Karpas-422 (cell line): ENCODE results near the gene ZNF143. TPM values are rescaled to one million over a fixed set of nuclear protein-coding genes. Genes with fewer than 3 reads are reported as not detected.
"Not testable (repeated sequence)": the region's sequence is repeated elsewhere in the genome, so short reads cannot be mapped to it uniquely, and the experiment has no call there.

Source experiments
- DNase-seq: peaks from one replicate; pipeline ENCODE4 v3.0.0-alpha.2; 2015
- H2AFZ ChIP-seq: fragments of 200-600 bp; sonication (generic); 2 replicates; pipeline ENCODE4 v1.6.1; 2014; ENCODE audit warnings: antibody characterized with exemption, low read length, mixed read lengths
- H3K27ac ChIP-seq: fragments of 200-600 bp; sonication (generic); 2 replicates; pipeline ENCODE4 v1.5.1; 2014; ENCODE audit warnings: mild to moderate bottlenecking, low read length, moderate library complexity
- H3K27me3 ChIP-seq: fragments of 200-600 bp; sonication (generic); 2 replicates; pipeline ENCODE4 v1.6.1; 2014; ENCODE audit warnings: low read length, mixed read lengths
- H3K36me3 ChIP-seq: fragments of 200-600 bp; sonication (generic); 2 replicates; pipeline ENCODE4 v1.6.1; 2014; ENCODE audit warnings: low read length, mixed read lengths; ENCODE audit not compliant: insufficient read depth
- H3K4me1 ChIP-seq: fragments of 200-600 bp; sonication (generic); 2 replicates; pipeline ENCODE4 v1.6.1; 2014; ENCODE audit warnings: mild to moderate bottlenecking, low read length, mixed read lengths
- H3K4me2 ChIP-seq: fragments of 200-600 bp; sonication (generic); 2 replicates; pipeline ENCODE4 v1.6.1; 2014; ENCODE audit warnings: low read length, low read depth, mild to moderate bottlenecking; ENCODE audit not compliant: poor library complexity, severe bottlenecking
- H3K4me3 ChIP-seq: fragments of 200-600 bp; sonication (generic); 2 replicates; pipeline ENCODE4 v1.5.1; 2014; ENCODE audit warnings: mild to moderate bottlenecking, antibody characterized with exemption, low read length, mixed read lengths
- H3K79me2 ChIP-seq: fragments of 200-600 bp; sonication (generic); 2 replicates; pipeline ENCODE4 v1.6.1; 2014; ENCODE audit warnings: mild to moderate bottlenecking, low read length, mixed read lengths
- H3K9ac ChIP-seq: fragments of 200-600 bp; sonication (generic); 2 replicates; pipeline ENCODE4 v1.6.0; 2014; ENCODE audit warnings: low read length
- H3K9me2 ChIP-seq: fragments of 200-600 bp; sonication (generic), shearing (Covaris generic); replicated peaks from 2 replicates; pipeline ENCODE4 v1.6.0; 2014; ENCODE audit warnings: mild to moderate bottlenecking, low read length, moderate library complexity; ENCODE audit not compliant: insufficient read depth
- H3K9me3 ChIP-seq: fragments of 300-700, 200-600 bp; sonication (generic); 2 replicates; pipeline ENCODE4 v1.6.1; 2014; ENCODE audit warnings: low read length, mixed read lengths
- H4K20me1 ChIP-seq: fragments of 200-600 bp; sonication (generic); 2 replicates; pipeline ENCODE4 v1.6.1; 2014; ENCODE audit warnings: mild to moderate bottlenecking, antibody characterized with exemption, low read length, low read depth; ENCODE audit not compliant: insufficient read depth
- total RNA-seq: library from RNA; depleted of rRNA; stranded (reverse); fragments of >200 nt; shearing (Covaris generic); gene quantifications from 2 replicates; pipeline ENCODE4 v1.2.3, GENCODE V29; 2014; ENCODE audit warnings: low replicate concordance; rRNA removed

Gene ZNF143
- 36.7 and 41.8 TPM in 2 replicates for total RNA-seq

DNA sequence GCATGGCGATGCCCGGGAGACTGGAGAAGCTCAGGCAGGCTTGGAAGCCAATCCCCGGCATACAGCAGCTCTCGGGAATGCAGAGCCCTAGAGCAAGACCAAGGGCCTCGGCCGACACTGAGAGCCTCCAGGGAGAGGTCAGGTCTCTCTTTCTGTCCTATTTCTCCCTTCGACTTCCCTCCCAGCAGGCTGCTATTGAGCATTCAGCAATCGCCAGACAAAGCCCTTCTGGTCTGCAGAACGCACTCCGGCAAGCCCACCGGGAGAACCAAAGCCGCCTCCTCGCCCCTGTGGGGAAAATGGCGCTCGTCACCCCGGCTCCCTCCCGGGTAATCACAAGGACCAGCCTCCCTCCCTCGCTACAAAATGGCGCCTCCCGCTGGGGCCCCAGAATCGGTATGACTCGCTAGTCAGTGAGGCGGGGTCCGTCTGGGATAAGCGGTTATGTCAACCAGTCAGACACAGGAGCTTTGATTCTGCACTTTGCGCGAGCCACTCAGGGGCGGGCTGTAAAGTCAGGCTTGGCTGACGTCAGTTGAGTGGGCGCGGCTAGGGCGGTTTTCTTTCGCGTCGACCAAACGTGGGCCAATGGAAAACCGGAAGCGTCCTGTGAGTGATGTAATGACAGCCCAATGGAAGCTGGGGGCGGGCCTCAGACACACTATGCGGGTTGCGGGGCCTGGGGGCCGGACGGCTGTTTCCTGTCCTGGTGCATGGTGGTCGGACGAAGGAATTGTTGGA is at the start of gene ZNF143:
TSS of gene ZNF143 (plus strand) at position 691 of the 741 bp plus-strand sequence. CDS start 10,297 bp downstream, outside the sequence.
- Histone ChIP-seq H3K4me3 (peak within 1 kb of the TSS; percentile 85), H3K36me3 (no peaks in the 10 kb centered on the region), H3K9ac (peak within 1 kb of the TSS; percentile 98), H4K20me1 (no peaks in the 10 kb centered on the region), H3K79me2 (peaks cover 49% of the 10 kb centered on the region), H3K4me2 (peak within 1 kb of the TSS; percentile 87), H3K9me3 (no peaks in the 10 kb centered on the region), H3K27ac (peak within 1 kb of the TSS; percentile 92), H3K27me3 (no peaks in the 10 kb centered on the region), H2AFZ (no peak within 1 kb of the TSS), H3K9me2 (no peaks in the 10 kb centered on the region), H3K4me1 (peaks cover 27% of the 10 kb centered on the region)
- DNase-seq: peak; percentile 100

DNA sequence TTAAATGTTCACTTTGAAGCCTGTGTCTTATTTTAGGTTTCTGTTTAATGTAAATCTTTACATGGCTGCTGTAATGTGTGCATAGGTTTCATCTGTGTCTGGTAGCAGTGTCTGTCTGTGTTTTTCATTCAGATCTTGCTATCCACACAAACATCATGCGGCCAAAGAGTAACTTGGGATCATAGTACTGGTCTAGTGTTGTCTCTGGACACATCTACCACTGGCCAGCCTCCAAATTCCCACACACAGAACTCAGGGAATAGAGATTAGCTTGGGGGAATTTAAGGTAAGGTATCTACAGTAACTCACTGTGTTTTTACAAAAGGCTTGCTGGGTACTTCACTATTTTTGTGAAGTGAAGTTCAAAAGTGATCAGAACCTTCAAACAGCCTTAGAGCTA is 32.1 kb upstream of the ZNF143 start:
- no peaks in the 10 kb centered on the region for H4K20me1 ChIP-seq
- peaks cover 72% of the 10 kb centered on the region for H3K36me3 ChIP-seq
- H3K9ac ChIP-seq: no peak overlapping the region
- H3K4me2 ChIP-seq: no peak overlapping the region
- no peak overlapping the region for H2AFZ ChIP-seq
- no peaks in the 10 kb centered on the region for H3K9me2 ChIP-seq
- peaks cover 10% of the 10 kb centered on the region for H3K79me2 ChIP-seq
- H3K27me3 ChIP-seq: no peaks in the 10 kb centered on the region
- no peaks in the 10 kb centered on the region for H3K4me1 ChIP-seq
- H3K4me3 ChIP-seq: no peak overlapping the region
- H3K27ac ChIP-seq: no peak overlapping the region
- DNase-seq: no peak
- H3K9me3 ChIP-seq: no peaks in the 10 kb centered on the region

DNA sequence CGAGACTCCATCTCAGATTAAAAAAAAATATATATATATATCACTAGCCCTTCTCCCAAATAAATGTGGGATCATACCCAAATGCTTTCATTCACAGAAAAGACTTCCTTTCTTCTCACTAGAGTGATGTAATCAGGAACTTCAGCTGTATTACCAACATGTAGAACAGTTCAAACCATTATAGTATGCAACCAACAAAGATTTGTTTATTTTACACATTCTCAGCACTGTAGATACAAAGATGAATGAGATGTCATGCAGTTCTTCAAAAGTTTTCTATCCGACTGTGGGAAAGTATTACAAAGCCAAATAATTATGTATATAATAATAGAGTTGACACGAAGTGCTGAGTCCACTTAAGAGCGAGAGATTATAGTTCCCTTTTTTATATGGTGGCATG is 22.2 kb upstream of the ZNF143 start:
- Histone ChIP-seq H3K27ac (no peak overlapping the region), H3K9me3 (no peaks in the 10 kb centered on the region), H3K27me3 (no peaks in the 10 kb centered on the region), H3K4me1 (no peaks in the 10 kb centered on the region), H4K20me1 (no peaks in the 10 kb centered on the region), H3K4me3 (no peak overlapping the region), H3K36me3 (peaks cover 59% of the 10 kb centered on the region), H3K9ac (no peak overlapping the region), H3K4me2 (no peak overlapping the region), H3K9me2 (no peaks in the 10 kb centered on the region), H3K79me2 (peaks cover 14% of the 10 kb centered on the region; the same call in 1 of the 2 replicates), H2AFZ (no peak overlapping the region)
- DNase-seq: no peak

DNA sequence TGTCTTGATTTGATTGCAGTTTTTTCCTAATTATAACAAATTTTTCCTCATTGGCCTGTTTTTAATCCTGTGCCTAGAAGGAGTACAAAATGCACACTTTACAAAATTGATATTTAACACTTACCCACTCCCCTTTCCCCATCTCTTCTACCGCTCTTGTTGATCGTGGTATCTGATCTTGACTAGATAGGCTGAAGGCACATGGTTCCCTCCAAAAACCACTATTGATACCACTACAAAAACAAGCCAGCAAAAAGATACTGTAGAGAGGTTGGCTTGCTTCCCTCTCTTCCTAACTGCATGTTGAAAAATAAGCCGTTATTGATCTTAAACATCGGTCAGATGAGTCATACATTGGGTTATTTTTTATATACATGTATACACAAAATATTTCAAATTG is 14.6 kb upstream of the ZNF143 start:
- Histone ChIP-seq H3K4me2 (no peak overlapping the region), H3K27ac (no peak overlapping the region; the same call in 1 of the 2 replicates), H2AFZ (no peak overlapping the region), H3K79me2 (peaks cover 2% of the 10 kb centered on the region; the same call in 1 of the 2 replicates), H3K27me3 (no peaks in the 10 kb centered on the region), H3K9me3 (no peaks in the 10 kb centered on the region), H4K20me1 (no peaks in the 10 kb centered on the region), H3K9ac (no peak overlapping the region), H3K36me3 (peaks cover 53% of the 10 kb centered on the region), H3K4me3 (no peak overlapping the region), H3K4me1 (peaks cover 17% of the 10 kb centered on the region), H3K9me2 (no peaks in the 10 kb centered on the region)
- DNase-seq: no peak

DNA sequence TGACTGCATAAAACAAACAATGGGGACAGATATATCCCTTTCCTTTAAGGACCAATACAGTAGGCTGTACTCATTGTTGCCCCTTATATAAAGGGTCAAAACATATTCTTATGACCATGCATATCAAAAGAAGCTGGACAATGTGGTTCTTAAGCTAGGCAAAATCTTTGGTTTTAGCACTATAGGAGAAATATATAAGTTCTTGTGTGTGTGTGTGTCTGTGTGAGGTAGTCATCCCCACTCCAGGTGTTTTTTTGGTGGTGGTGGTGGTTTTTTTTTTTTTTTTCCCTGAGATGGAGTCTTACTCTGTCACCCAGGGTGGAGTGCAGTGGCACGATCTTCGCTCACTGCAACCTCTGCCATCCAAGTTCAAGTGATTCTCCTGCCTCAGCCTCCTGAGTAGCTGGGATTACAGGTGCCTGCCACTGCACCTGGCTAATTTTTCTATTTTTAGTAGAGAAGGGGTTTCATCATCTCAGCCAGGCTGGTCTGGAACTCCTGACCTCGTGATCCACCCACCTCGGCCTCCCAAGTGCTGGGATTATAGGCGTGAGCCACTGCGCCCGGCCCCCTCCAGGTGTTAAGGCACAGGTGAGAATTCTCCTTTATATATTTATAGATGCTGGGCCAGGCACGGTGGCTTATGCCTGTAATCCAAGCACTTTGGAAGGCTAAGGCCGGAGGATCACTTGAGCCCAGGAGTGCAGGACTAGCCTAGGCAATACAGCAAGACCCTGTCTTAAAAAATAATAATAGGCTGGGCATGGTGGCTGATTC is 12.0 kb upstream of the ZNF143 start:
- Histone ChIP-seq H3K27ac (no peak overlapping the region), H3K4me1 (peaks cover 17% of the 10 kb centered on the region), H3K79me2 (no peaks in the 10 kb centered on the region), H3K9ac (no peak overlapping the region), H3K9me2 (no peaks in the 10 kb centered on the region), H3K4me2 (no peak overlapping the region), H3K36me3 (peaks cover 44% of the 10 kb centered on the region), H2AFZ (no peak overlapping the region), H3K9me3 (no peaks in the 10 kb centered on the region), H4K20me1 (no peaks in the 10 kb centered on the region), H3K27me3 (no peaks in the 10 kb centered on the region), H3K4me3 (no peak overlapping the region)
- no peak for DNase-seq

DNA sequence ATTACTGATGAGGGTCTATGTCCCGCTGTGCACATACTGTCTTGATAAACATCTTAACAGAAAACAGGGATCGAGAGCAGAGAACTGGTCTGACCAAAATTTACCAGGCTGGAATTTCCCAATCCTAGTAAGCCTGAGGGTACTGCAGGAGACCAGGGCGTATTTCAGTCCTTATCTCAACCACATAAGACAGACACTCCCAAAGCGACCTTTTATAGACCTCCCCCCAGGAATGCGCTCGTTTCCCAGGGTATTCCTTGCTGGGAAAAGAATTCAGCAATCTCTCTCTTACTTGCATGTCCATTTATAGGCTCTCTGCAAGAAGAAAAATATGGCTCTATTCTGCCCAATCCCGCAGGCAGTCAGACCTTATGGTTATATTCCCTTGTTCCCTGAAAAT is 8.8 kb upstream of the ZNF143 start:
- not testable (repeated sequence) for H3K4me3 ChIP-seq, H3K27ac ChIP-seq, H3K4me2 ChIP-seq, H2AFZ ChIP-seq, H3K27me3 ChIP-seq, H3K9me3 ChIP-seq, H3K9me2 ChIP-seq, H3K9ac ChIP-seq, H3K79me2 ChIP-seq, DNase-seq, H3K4me1 ChIP-seq, H4K20me1 ChIP-seq
- peaks cover 28% of the 10 kb centered on the region for H3K36me3 ChIP-seq

DNA sequence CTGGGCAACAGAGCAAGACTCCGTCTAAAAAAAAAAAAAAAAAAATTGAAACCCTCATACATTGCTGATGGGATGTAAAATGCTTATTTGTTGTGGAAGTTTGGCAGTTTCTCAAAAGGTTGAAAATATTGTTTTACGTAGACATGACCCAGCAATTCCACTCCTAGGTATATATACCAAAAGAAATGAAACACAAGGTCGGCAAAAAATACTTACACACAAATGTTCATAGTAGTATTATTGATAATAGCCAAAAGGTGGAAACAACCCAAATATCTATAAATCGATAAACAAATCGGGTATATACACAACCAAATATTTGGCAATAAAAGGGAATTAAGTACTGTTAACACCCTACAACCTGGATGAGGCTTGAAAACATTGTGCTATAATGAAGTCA is 5.1 kb upstream of the ZNF143 start:
- Histone ChIP-seq H3K79me2 (peaks cover 12% of the 10 kb centered on the region), H3K4me1 (peaks cover 5% of the 10 kb centered on the region), H3K4me3 (no peak overlapping the region), H3K27ac (no peak overlapping the region), H2AFZ (no peak overlapping the region), H3K4me2 (no peak overlapping the region), H3K27me3 (no peaks in the 10 kb centered on the region), H3K36me3 (no peaks in the 10 kb centered on the region), H3K9me2 (no peaks in the 10 kb centered on the region), H4K20me1 (no peaks in the 10 kb centered on the region), H3K9ac (no peak overlapping the region), H3K9me3 (no peaks in the 10 kb centered on the region)
- DNase-seq: no peak

DNA sequence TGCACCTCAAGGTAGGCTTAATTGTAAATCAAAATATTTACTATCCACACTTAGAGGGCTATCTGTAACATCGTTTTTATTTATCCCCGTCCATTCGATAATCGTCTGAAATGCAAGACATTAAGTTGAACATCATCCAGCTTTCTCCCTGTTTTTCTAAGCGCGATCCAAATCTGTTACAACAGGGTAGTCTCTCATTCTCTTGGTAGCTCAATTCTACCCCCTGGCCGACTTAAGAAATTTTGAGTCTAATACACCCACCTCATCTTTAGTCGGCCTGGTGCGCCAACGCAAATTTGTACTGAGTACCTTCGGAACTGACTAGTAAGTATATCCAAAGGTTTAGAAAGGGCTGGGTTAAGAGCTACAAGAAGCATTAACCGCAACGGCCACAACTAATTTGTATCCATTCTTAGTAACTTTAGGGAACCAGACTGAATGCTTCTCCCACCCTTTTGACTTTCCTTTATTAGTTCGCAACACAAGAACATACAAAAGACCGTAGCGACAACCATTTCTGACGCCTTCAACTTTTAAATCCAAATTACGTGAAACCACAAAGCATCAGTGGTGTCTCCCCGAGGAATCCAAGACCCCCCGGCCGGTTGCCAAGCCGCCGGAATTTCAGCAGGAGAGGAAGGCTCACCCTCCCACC is 1.0 kb upstream of the ZNF143 start:
- peak; percentile 84 for DNase-seq
- Histone ChIP-seq H3K27ac (peak overlapping the region; percentile 92), H2AFZ (no peak overlapping the region), H3K4me3 (peak overlapping the region; percentile 85), H3K4me2 (peak overlapping the region; percentile 86), H3K27me3 (no peaks in the 10 kb centered on the region), H4K20me1 (no peaks in the 10 kb centered on the region), H3K79me2 (peaks cover 44% of the 10 kb centered on the region), H3K9ac (peak overlapping the region; percentile 98), H3K4me1 (peaks cover 27% of the 10 kb centered on the region), H3K36me3 (no peaks in the 10 kb centered on the region), H3K9me3 (no peaks in the 10 kb centered on the region), H3K9me2 (no peaks in the 10 kb centered on the region)
